Upper lobe of left lung (tissue), 4 donors: ENCODE results near the gene GFOD1.

Experiments
- CTCF ChIP-seq, 6 experiments: fragments of 450-650 bp in 4 of 6; fragments of 200-600 bp in 2 of 6; sonication (generic) in 2 of 6; IDR thresholded peaks; one replicate each; pipeline ENCODE4 v1.5.1; 2016 to 2019; ENCODE audit warnings: antibody characterized with exemption in 6 of 6
- EP300 ChIP-seq, 4 donors: sonication (generic); formaldehyde crosslinking; IDR thresholded peaks; one replicate each; pipeline ENCODE4 v1.5.1; 2017; ENCODE audit warnings: antibody characterized with exemption in 4 of 4, control low read depth in 2 of 4
- POLR2A ChIP-seq, 4 donors: fragments of 450-650 bp; IDR thresholded peaks; one replicate each; pipeline ENCODE4 v1.5.1; 2016 to 2017; ENCODE audit warnings: antibody characterized with exemption in 4 of 4, mild to moderate bottlenecking in 2 of 4
- POLR2AphosphoS5 ChIP-seq, 2 donors: sonication (generic); formaldehyde crosslinking; IDR thresholded peaks; one replicate each; pipeline ENCODE4 v1.5.1; 2017; ENCODE audit warnings: antibody characterized with exemption in 2 of 2

GRCh38 chr6:13437218-13437996 lies 50.0 kb downstream of the GFOD1 start:
- no peak for TF ChIP-seq CTCF (IDR thresholded peaks at IDR 0.05)
- no peak for TF ChIP-seq POLR2A (IDR thresholded peaks at IDR 0.05)
- TF ChIP-seq EP300 (IDR thresholded peaks at IDR 0.05) = no peak
- TF ChIP-seq POLR2AphosphoS5 (IDR thresholded peaks at IDR 0.05) = no peak
